ENCODE data around the gene CRTC3. TPM values are rescaled to one million over a fixed set of nuclear protein-coding genes. Genes with fewer than 3 reads are reported as not detected.

Gene CRTC3
- total and polyA plus RNA-seq, 11 donors, result 12.0 to 42.2 (median 24.0) TPM

GRCh38 chr15:90580099-90580498 is 50.4 kb downstream of the CRTC3 start:
- Histone ChIP-seq H3K4me1 (peaks cover 0 to 57% (median 42%) of the 10 kb centered on the region in 12 donors), H3K27ac (peak overlapping the region in 8 of 12 donors; percentile 16 to 63 (median 46))

GRCh38 chr15:90580541-90580940 is 50.8 kb downstream of the CRTC3 start:
- TF ChIP-seq CTCF (IDR thresholded peaks at IDR 0.05), result no peak
- TF ChIP-seq POLR2A (IDR thresholded peaks at IDR 0.05), result no peak
- no peaks in the 10 kb centered on the region for H3K9me3 ChIP-seq
- no peak for ATAC-seq
- no peak for DNase-seq
- H3K27ac ChIP-seq, result peak overlapping the region in 7 of 12 donors; percentile 16 to 63 (median 50)
- no peak overlapping the region for H3K4me3 ChIP-seq
- 76 to 80% (median 78%) methylated on average over 7 of the region's 7 CpGs for WGBS, 4 donors
- H3K4me1 ChIP-seq, result peaks cover 0 to 55% (median 42%) of the 10 kb centered on the region in 12 donors
- peaks cover 0 to 9% (median 0%) of the 10 kb centered on the region in 9 donors for H3K36me3 ChIP-seq
- intact Hi-C loops (cut with DNase I), result loop anchor here in 1 of 10 donors (10.0 kb wide), 1 partner anchor 46 kb away; no protein-coding TSS in a partner anchor
- no peaks in the 10 kb centered on the region for H3K27me3 ChIP-seq

More at GRCh38 chr15:90580099-90580498, 50.4 kb downstream of the CRTC3 start:
- ATAC-seq, result peak in 1 of 4 donors; percentile 16
- intact Hi-C loops (cut with DNase I), result loop anchor here in 1 of 10 donors (10.0 kb wide), 1 partner anchor 45 kb away; no protein-coding TSS in a partner anchor
- no peak for DNase-seq
- Histone ChIP-seq H3K27me3 (no peaks in the 10 kb centered on the region), H3K4me3 (no peak overlapping the region), H3K9me3 (no peaks in the 10 kb centered on the region), H3K36me3 (peaks cover 0 to 7% (median 0%) of the 10 kb centered on the region in 9 donors)
- TF ChIP-seq CTCF (IDR thresholded peaks at IDR 0.05) (no peak), POLR2A (IDR thresholded peaks at IDR 0.05) (no peak)
- WGBS, 4 donors, result 59 to 69% (median 63%) methylated on average over 5 of the region's 5 CpGs

- ATAC-seq, result peak in 3 of 4 donors; percentile 48 to 63 (median 54)
- H3K4me1 ChIP-seq, result peaks cover 0 to 58% (median 44%) of the 10 kb centered on the region in 12 donors
Observed at GRCh38 chr15:90580946-90581345, 51.2 kb downstream of the CRTC3 start.

More at GRCh38 chr15:90580946-90581345, 51.2 kb downstream of the CRTC3 start:
- no peaks in the 10 kb centered on the region for H3K27me3 ChIP-seq
- H3K9me3 ChIP-seq, result no peaks in the 10 kb centered on the region
- TF ChIP-seq CTCF (IDR thresholded peaks at IDR 0.05) (no peak), POLR2A (IDR thresholded peaks at IDR 0.05) (no peak)
- 64 to 80% (median 73%) methylated on average over 3 of the region's 3 CpGs for WGBS, 4 donors
- intact Hi-C loops (cut with DNase I), result loop anchor here in 1 of 10 donors (10.0 kb wide), 1 partner anchor 46 kb away; no protein-coding TSS in a partner anchor
- no peak for DNase-seq
- peaks cover 0 to 9% (median 0%) of the 10 kb centered on the region in 9 donors for H3K36me3 ChIP-seq
- peak overlapping the region in 9 of 12 donors; percentile 17 to 63 (median 49) for H3K27ac ChIP-seq
- H3K4me3 ChIP-seq, result no peak overlapping the region
